Islet of Langerhans (tissue), 1 donor: Measurements from ENCODE around the gene USF2.

Source experiments
- FAIRE-seq: peaks from one replicate; lab custom pipeline; 2011; peaks lifted over from hg19 to GRCh38; lab: Jason Lieb, UNC

The USF2 gene

GRCh38 chr19:35265900-35266519 is 2.8 kb upstream of the USF2 start:
- FAIRE-seq = no peak

- no peak for FAIRE-seq
Measured at GRCh38 chr19:35266520-35267352, 2.0 kb upstream of the USF2 start.

DNA sequence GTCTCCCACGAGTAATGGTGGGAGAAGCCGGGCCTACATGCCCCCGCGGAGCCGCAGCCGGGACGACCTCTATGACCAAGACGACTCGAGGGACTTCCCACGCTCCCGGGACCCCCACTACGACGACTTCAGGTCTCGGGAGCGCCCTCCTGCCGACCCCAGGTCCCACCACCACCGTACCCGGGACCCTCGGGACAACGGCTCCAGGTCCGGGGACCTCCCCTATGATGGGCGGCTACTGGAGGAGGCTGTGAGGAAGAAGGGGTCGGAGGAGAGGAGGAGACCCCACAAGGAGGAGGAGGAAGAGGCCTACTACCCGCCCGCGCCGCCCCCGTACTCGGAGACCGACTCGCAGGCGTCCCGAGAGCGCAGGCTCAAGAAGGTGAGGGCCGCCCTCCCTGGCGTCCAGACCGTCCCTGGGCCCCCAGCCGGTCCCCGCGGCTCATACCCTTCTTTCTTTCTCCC is 1.4 kb upstream of the USF2 start:
- no peak for FAIRE-seq

GRCh38 chr19:35267818-35268535 is 785 bp upstream of the USF2 start:
- no peak for FAIRE-seq

- FAIRE-seq = no peak
Measured at GRCh38 chr19:35269438-35270117, 816 bp downstream of the USF2 start.

DNA sequence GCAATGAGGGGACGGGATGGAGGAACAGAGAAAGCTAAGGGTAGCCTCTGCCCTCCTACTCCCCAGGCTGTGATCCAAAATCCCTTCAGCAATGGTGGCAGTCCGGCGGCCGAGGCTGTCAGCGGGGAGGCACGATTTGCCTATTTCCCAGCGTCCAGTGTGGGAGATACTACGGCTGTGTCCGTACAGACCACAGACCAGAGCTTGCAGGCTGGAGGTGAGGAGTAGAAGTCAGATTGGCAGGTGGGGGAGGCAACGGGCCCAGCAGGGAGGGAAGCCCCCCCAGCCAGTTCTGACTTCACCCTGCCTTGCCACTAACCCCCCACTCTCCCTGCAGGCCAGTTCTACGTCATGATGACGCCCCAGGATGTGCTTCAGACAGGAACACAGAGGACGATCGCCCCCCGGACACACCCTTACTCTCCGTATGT is 1.6 kb downstream of the USF2 start:
- FAIRE-seq = no peak

- no peak for FAIRE-seq
Measured at GRCh38 chr19:35271546-35271945, 2.8 kb downstream of the USF2 start.

DNA sequence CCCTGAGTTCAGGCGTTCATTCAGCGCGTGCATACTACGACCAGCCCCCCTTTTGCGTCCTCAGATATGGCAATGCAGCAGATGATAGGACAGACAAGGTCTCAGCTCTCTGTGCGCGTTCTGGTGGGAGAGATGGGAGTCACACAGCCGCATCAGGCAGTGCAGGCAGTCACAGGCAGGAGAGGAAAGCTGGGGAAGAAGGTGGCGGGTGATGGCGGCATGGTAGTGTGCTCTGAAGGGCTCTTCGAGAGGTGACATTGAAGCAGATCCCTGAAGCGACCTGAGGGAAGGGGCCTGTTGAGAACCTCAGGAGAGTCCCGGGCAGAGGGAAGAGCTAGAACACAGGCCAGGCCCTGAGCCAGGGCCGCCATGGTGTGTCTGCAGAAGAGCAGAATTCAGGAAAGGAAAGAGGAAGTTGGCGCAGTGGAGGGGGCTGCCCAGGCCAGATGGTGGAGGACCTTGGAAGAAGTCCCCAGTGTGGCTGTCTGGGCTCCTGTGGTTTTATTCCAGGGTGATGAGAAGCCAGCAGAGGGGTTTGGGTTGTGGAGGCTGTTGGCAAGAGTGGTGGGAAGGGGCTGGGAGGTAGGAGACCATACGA is 3.5 kb downstream of the USF2 start:
- FAIRE-seq = no peak

- no peak for FAIRE-seq
Measured at GRCh38 chr19:35272954-35273649, 4.3 kb downstream of the USF2 start.

DNA sequence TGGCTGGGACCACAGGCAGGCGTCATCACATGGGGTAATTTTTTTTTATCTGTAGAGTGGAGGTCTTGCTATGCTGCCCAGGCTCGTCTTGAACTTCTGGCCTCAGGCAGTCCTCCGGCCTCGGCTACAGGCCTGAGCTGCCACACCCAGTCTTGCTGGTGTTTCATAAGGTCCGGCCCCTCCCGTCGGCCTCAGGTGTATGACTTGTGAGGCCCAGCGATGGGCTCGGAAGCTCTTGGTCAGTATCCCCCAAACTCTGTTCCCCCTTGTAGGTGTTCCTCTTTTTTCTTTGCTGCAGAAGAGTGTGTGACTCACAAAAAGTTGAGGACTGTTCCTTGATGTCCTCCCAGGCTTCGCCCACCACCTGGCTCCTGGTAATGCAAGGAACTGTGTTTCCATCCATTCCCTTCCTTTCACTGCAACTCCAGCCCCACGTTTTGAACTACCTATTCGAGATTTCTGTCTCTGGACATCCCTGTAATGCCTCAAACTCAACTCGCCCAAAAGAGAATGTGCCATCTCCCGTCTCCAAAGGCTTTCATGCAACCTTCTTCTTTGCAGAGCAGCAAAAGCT is 5.0 kb downstream of the USF2 start:
- FAIRE-seq = no peak

- FAIRE-seq = no peak
Measured at GRCh38 chr19:35274323-35274722, 5.6 kb downstream of the USF2 start.

GRCh38 chr19:35276706-35277281 is 8.0 kb downstream of the USF2 start:
- FAIRE-seq = no peak

GRCh38 chr19:35278578-35279284 is 10.0 kb downstream of the USF2 start:
- FAIRE-seq = no peak

DNA sequence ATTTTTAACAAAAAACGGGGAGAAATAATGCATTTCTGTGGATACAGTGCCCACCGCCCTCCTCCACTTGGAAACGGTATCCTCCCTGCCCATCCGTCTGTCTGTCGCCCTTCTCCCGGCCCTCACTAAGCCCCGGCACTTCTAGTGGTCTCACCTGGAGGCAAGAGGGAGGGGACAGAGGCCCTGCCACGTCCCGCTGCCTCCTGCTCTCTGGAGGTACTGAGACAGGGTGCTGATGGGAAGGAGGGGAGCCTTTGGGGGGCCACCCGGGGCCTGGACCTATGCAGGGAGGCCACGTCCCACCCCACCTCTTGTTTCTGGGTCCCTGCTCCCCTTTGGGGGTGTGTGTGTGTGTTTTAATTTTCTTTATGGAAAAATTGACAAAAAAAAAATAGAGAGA is 10.6 kb downstream of the USF2 start:
- FAIRE-seq = no peak

DNA sequence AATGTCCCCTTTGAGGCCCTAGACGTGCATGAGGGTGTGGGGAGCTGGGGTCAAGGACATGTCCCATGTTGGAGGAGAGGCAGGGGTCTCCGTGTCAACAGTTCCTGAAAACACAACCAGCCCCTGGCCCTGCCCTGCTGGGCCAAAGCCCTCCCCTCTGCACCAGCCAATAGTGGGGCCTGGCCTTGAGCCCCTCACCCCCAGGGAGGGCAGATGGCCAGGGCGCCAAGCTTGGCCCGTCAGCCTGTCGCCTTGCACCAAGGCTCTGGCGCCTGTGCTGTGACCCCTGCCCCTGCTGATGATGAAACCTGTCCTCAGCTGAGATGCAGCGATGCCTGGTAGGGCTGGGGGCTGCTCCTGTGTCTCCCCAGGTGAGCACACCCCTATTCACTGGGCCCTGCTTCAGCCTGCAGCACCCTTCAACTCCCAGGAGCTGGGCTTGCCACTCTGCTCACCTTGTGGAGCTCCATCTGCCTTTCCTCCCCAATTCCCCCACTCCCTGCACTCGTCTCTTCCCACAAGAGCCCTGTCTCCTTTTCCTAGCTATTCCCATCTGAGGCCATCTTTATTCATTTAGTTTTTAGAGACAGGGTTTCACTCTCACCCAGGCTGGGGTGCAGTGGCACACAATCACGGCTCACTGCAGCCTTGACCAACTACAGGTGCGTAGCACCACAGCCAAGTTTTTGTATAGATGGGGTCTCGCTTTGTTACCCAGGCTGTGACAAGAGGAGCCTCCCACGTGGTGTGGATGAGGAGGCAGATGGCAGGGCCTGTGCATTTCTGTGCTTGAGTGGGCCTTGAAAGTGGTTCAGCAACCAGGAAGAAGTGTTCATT is 11.4 kb downstream of the USF2 start:
- no peak for FAIRE-seq

- FAIRE-seq = no peak
Measured at GRCh38 chr19:35281303-35281702, 12.5 kb downstream of the USF2 start.

DNA sequence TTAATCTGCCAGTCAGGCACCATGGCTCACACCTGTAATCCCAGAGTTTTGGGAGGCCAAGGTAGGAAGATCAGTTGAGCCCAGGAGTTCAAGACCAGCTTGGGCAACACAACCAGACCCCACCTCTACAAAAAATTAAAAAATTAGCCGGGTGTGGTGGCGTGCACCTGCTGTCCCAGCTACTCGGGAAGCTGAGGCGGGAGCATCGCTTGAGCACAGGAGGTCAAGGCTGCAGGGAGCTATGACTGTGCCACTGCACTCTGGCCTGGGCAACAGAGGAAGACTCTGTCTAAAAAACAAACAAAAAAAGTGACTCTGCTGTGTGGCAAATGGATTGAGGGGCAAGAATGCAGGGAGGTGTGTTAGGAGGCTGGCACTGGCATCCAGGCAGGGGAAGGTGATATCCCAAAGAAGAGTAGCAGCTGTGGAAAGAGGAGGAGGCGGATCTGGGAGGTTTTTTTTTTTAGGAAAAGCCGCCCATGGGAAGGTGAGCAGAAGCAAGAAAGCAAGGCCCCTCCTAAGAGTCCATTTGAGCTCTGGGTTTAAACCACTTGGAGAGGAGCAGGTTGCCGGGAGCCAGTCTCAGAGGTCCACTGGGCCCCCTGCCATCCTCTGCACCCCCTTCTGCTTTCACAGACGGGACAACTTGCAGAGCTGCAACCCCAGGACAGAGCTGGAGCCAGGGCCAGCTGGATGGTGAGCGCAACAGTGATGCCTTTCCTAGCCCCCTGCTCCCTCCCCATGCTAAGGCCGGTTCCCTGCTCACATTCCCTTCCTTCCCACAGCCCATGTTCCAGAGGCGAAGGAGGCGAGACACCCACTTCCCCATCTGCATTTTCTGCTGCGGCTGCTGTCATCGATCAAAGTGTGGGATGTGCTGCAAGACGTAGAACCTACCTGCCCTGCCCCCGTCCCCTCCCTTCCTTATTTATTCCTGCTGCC is 15.7 kb downstream of the USF2 start:
- FAIRE-seq = no peak

DNA sequence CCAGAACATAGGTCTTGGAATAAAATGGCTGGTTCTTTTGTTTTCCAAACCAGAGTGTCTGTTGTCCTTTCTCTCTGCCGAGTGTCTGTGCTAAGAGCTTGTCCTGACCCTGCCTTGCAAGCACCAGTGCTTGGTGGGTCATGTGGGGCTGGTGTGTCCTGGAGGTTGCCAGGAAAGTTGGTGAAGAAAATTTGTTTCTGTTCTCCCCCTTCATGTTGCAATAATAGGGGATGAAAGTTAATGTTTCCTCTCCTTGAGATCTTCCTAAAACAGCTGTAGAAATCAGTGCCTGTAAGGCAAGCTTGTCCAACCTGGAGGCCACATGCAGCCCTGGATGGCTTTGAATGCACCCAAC is 16.3 kb downstream of the USF2 start:
- no peak for FAIRE-seq
